GM18951 (cell line): Measurements from ENCODE around the gene CDC20.

Source experiments
- POLR2A ChIP-seq: IDR thresholded peaks from 4 replicates; pipeline ENCODE4 v1.6.1; 2011; ENCODE audit warnings: mild to moderate bottlenecking; ENCODE audit not compliant: insufficient read length, insufficient read depth; ENCODE audit errors: extremely low read depth
- in situ Hi-C: fragments of 300-500 bp; cut with MboI; formaldehyde crosslinking; loops from one replicate; pipeline ENCODE4 v1.12.0; 2022; ENCODE audit warnings: low sequenced_read_pairs, mixed read lengths, inconsistent platforms; ENCODE audit not compliant: unreplicated experiment

Gene CDC20

GRCh38 chr1:43319288-43319687 lies 39.5 kb upstream of the CDC20 start:
- TF ChIP-seq POLR2A = no peak
- in situ Hi-C loops = no loop called here

DNA sequence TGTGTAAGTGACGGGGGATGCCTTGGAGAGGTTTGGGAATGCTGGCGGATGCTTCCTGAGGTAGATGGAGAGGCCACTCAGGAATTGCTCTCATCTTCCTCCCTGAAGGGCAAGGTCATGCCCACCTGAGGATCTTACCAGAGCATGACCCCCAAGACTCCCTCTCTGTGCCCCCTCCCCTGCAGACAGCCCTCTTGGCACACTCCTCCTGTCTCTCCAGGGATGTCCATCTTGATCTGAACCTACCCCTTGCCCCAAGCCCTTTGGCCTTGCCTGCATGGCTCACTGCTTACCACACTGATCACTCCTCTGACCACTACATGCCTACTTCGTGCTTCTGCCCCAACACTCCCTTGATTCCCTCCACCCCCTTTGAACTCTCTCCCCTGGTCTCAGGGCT lies 39.0 kb upstream of the CDC20 start:
- in situ Hi-C loops = no loop called here
- no peak for TF ChIP-seq POLR2A

DNA sequence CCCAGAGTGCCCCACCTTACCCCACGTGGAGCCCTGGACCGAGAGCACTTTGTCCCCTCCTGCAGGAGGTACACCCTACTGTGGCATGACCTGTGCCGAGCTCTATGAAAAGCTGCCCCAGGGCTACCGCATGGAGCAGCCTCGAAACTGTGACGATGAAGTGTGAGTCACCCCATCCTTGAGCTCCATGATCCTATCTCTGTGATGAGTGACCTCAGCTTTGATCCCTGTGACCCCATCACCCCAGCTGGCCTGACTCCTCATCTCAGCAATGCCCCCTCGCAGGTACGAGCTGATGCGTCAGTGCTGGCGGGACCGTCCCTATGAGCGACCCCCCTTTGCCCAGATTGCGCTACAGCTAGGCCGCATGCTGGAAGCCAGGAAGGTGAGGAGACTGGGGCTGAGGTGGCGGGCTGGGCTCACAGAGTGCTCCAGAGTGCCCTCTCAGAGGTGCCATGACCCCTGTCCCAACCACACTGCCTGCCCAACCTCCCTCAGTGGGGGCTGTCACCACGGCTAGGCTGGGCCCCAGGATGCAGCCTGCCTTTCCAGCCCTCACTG lies 37.4 kb upstream of the CDC20 start:
- in situ Hi-C loops = no loop called here
- no peak for TF ChIP-seq POLR2A

DNA sequence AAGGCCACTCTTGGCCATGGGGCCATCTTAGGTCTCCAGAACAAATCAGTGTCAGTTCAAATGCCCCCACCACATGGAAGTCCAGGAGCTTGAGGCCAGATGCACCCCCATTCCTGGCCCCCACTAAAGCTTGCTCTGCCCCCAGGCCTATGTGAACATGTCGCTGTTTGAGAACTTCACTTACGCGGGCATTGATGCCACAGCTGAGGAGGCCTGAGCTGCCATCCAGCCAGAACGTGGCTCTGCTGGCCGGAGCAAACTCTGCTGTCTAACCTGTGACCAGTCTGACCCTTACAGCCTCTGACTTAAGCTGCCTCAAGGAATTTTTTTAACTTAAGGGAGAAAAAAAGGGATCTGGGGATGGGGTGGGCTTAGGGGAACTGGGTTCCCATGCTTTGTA lies 36.3 kb upstream of the CDC20 start:
- TF ChIP-seq POLR2A = no peak
- in situ Hi-C loops = no loop called here

DNA sequence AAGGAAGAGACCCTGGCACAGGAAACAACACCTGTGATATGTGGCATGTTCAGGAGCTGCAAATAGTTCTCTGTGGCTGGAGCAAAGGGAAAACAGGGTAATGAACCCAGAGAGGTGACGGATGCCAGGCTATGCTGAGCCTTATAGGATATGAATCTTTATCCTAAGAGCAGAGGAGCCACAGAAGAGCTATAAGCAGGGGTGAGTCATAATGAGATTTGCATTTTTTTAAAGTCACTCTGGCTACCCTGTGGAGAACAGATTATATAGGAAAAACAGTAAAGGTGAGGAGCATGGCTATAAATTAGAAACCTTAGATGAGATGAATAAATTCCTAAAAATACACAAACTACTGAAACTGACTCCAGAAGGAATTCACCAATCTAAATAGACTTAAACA lies 34.0 kb upstream of the CDC20 start:
- no peak for TF ChIP-seq POLR2A
- in situ Hi-C loops = no loop called here

GRCh38 chr1:43325381-43325780 lies 33.4 kb upstream of the CDC20 start:
- no peak for TF ChIP-seq POLR2A
- in situ Hi-C loops = no loop called here

DNA sequence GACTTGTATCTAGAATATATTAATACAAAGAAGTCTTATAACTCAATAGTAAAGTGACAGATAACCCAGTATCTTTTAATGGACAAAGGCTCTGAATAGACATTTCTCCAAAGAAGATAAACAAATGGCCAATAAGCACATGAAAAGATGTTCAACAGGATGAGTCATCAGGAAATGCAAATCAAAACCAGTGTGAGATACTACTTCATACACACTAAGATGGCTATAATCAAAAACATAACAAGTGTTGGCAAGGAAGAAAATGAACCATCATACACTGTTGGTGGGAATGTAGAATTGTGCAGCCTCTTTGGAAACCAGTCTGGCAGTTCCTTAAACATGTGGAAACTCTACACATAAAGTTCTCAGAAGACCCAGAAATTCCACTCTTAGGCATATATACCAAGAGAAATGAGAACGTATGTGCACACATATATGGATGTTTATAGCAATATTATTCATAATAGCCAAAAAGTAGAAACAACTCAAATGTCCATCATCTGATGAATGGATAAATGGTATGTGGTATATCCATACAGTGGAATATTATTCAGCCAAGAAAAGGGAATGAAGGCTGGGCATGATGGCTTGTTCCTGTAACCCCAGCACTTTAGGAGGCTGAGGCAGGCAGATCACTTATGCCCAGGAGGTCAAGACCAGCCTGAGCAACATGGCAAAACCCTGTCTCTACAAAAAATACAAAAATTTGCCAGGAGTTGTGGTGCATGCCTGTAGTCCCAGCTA lies 31.1 kb upstream of the CDC20 start:
- in situ Hi-C loops = no loop called here

GRCh38 chr1:43329995-43330751 lies 28.6 kb upstream of the CDC20 start:
- TF ChIP-seq POLR2A = no peak
- in situ Hi-C loops = no loop called here

More for the DNA sequence above, 31.1 kb upstream of the CDC20 start:
- no peak for TF ChIP-seq POLR2A

DNA sequence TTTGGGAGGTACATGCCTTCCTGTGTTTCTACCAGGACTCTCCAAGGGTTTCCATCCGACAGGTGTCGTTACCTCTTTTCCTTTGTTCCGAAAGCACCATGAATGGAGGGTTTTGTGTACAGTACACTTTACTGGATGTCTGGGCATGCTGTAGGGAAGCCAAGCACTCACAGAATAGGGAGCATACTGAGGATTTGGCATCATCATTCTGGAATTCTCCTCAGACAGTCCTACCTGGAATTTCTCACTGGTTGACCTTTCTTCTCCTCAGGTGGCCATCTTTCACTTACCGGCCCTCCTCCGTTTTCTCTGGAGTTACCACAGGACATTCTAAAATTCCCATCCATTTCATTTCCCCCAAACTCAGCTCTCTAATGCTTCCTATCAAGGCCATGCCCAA lies 27.1 kb upstream of the CDC20 start:
- in situ Hi-C loops = no loop called here
- TF ChIP-seq POLR2A = no peak

GRCh38 chr1:43334453-43335205 lies 24.2 kb upstream of the CDC20 start:
- no peak for TF ChIP-seq POLR2A
- in situ Hi-C loops = no loop called here

GRCh38 chr1:43337588-43337987 lies 21.2 kb upstream of the CDC20 start, which contains the start of gene MPL:
Gene MPL, plus strand, starts transcription at chr1:43337818. Its CDS starts 31 bp downstream, at chr1:43337849.
- no peak for TF ChIP-seq POLR2A
- in situ Hi-C loops = no loop called here

DNA sequence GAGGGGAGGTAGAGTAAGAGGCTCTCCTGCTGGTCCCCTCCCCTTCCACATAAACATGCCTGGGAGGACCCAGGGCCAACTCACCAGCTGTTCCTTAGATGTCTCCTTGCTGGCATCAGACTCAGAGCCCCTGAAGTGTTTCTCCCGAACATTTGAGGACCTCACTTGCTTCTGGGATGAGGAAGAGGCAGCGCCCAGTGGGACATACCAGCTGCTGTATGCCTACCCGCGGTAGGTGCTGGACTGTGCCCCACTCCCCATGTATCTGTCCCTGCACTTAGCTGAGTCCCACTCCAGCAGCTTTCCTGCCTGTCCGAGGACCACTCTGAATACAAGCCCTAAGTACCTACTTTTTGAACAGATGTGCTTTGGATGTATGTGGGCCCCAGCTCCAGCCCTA lies 20.8 kb upstream of the CDC20 start:
- in situ Hi-C loops = no loop called here
- no peak for TF ChIP-seq POLR2A

- in situ Hi-C loops = no loop called here
- no peak for TF ChIP-seq POLR2A
Measured at GRCh38 chr1:43339584-43340232, 19.1 kb upstream of the CDC20 start.

DNA sequence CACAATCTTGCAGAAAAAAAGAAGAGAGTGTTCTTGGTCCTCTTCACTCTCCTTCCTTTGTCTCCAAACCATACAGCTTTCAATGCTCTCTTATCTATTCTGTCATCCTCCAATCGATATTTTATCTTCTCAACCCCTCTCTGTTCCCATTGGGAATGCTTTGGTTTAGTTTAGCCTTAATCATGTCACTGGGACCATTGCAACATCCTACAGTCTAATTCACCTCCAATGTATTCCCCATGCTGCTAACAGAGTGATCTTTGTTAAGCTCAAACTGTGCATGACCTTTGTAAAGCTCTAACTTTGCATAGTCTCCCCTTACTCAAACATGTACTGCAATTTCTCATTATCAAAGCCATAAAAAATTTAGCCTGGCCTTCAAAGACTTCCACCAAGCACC lies 18.2 kb upstream of the CDC20 start:
- in situ Hi-C loops = no loop called here
- TF ChIP-seq POLR2A = no peak
